HCT116 (cell line): Measurements from ENCODE around the gene C14orf132. TPM values are rescaled to one million over a fixed set of nuclear protein-coding genes. Genes with fewer than 3 reads are reported as not detected.

Experiments used
- ATAC-seq: fragments of 200-7000 bp; cut with Tn5 transposase; 2 replicates; pipeline ENCODE4 v1.9.1; 2020; ENCODE audit warnings: mild to moderate bottlenecking, moderate library complexity
- BruUV-seq: library from RNA; stranded (reverse); fragments of 400-500 nt; replicated peaks from 2 replicates; lab custom pipeline; 2021; lab: Mats Ljungman, UMichigan
- CTCF ChIA-PET: fragments of 300-600 bp; sonication (Branson Sonifier 250); formaldehyde crosslinking; loops from one replicate; lab custom pipeline; 2021; ENCODE audit warnings: antibody characterized with exemption; lab: Charles Lee
- POLR2A ChIA-PET: fragments of 300-600, 350-600 bp; sonication (Branson Sonifier 250); formaldehyde crosslinking; loops from one replicate; lab custom pipeline; 2021; ENCODE audit warnings: antibody characterized with exemption; lab: Charles Lee
- RAD21 ChIA-PET, 2 experiments: fragments of 300-600 bp; sonication (Branson Sonifier 250); formaldehyde crosslinking; loops; one replicate each; lab custom pipeline; 2023; ENCODE audit warnings: low total read pairs in 2 of 2; ENCODE audit not compliant: uncharacterized antibody in 2 of 2, unreplicated experiment in 2 of 2, low non-redundant PET in 1 of 2; lab: Charles Lee
- DNase-seq: peaks from one replicate; pipeline ENCODE4 v3.0.0-alpha.2; 2010; ENCODE audit warnings: low read depth, low spot score
- H2AFZ ChIP-seq: fragments of 200-600 bp; shearing (Covaris generic), sonication (generic); 2 replicates; pipeline ENCODE4 v1.6.1; 2017; ENCODE audit warnings: low read depth, mixed run types, mixed read lengths, antibody characterized with exemption, low read length; ENCODE audit not compliant: poor library complexity, severe bottlenecking
- H3K27ac ChIP-seq: 2 replicates; pipeline ENCODE4 v1.5.1; 2012; ENCODE audit warnings: low read depth, low read length
- H3K27me3 ChIP-seq: fragments of 200-600 bp; sonication (generic); 2 replicates; pipeline ENCODE4 v1.6.1; 2016; ENCODE audit warnings: mixed run types, low read length, mixed read lengths; ENCODE audit not compliant: insufficient read depth
- H3K36me3 ChIP-seq, 2 experiments: fragments of 200-500 bp in 1 of 2; fragments of 200-600 bp in 1 of 2; sonication (Bioruptor generic) in 1 of 2; sonication (generic) in 1 of 2; 2 replicates each; pipeline versions ENCODE4 v1.5.1 to v1.6.1; 2014 to 2016; ENCODE audit warnings: low read length in 2 of 2, inconsistent platforms in 1 of 2, mixed read lengths in 1 of 2, mixed run types in 1 of 2; ENCODE audit not compliant: insufficient read depth in 2 of 2, control insufficient read depth in 1 of 2
- H3K4me1 ChIP-seq, 2 experiments: fragments of 200-600 bp in 1 of 2; sonication (generic) in 1 of 2; 2 replicates each; pipeline versions ENCODE4 v1.5.1 to v1.6.1; 2012 to 2017; ENCODE audit warnings: low read length in 2 of 2, inconsistent platforms in 1 of 2, mild to moderate bottlenecking in 1 of 2, mixed read lengths in 1 of 2, mixed run types in 1 of 2, moderate library complexity in 1 of 2; ENCODE audit not compliant: insufficient read depth in 2 of 2, control insufficient read depth in 1 of 2
- H3K4me2 ChIP-seq: fragments of 200-600 bp; sonication (generic); 2 replicates; pipeline ENCODE4 v1.6.1; 2017; ENCODE audit warnings: mixed run types, low read length, mixed read lengths
- H3K4me3 ChIP-seq, 2 experiments: fragments of 200-600 bp in 1 of 2; sonication (generic) in 1 of 2; replicated peaks in 1 of 2; 2 replicates each; pipeline ENCODE4 v1.5.1; 2011 to 2016; ENCODE audit warnings: low read length in 2 of 2, control low read depth in 1 of 2, low read depth in 1 of 2, mild to moderate bottlenecking in 1 of 2, mixed read lengths in 1 of 2, mixed run types in 1 of 2
- H3K79me2 ChIP-seq: fragments of 200-600 bp; sonication (generic); 2 replicates; pipeline ENCODE4 v1.6.1; 2017; ENCODE audit warnings: mild to moderate bottlenecking, mixed run types, low read length, moderate library complexity, mixed read lengths; ENCODE audit not compliant: insufficient read depth
- H3K9ac ChIP-seq: fragments of 200-600 bp; sonication (generic); 2 replicates; pipeline ENCODE4 v1.6.1; 2016; ENCODE audit warnings: low read length, mixed read lengths
- H3K9me2 ChIP-seq: fragments of 200-600 bp; sonication (generic), shearing (Covaris generic); 2 replicates; pipeline ENCODE4 v1.6.1; 2017; ENCODE audit warnings: mixed run types, mild to moderate bottlenecking, moderate library complexity; ENCODE audit not compliant: insufficient read depth
- H3K9me3 ChIP-seq, 2 experiments: fragments of 200-500 bp in 1 of 2; fragments of 200-600 bp in 1 of 2; sonication (Bioruptor generic) in 1 of 2; sonication (generic) in 1 of 2; 2 replicates each; pipeline ENCODE4 v1.6.1; 2014 to 2017; ENCODE audit warnings: low read length in 2 of 2, mixed read lengths in 2 of 2, inconsistent platforms in 1 of 2, low read depth in 1 of 2, mild to moderate bottlenecking in 1 of 2, mixed run types in 1 of 2, moderate library complexity in 1 of 2; ENCODE audit not compliant: control insufficient read depth in 1 of 2, insufficient read depth in 1 of 2
- H4K20me1 ChIP-seq: fragments of 200-600 bp; sonication (generic), shearing (Covaris generic); 2 replicates; pipeline ENCODE4 v1.6.1; 2017; ENCODE audit warnings: mixed run types, mild to moderate bottlenecking, moderate library complexity; ENCODE audit not compliant: insufficient read depth
- CBX3 ChIP-seq: IDR thresholded peaks from 2 replicates; pipeline ENCODE4 v1.6.1; 2012; ENCODE audit warnings: low read depth
- EZH2 ChIP-seq: fragments of 200-600 bp; sonication (generic); IDR thresholded peaks from 2 replicates; pipeline ENCODE4 v1.6.1; 2017; ENCODE audit warnings: antibody characterized with exemption, mixed run types
- EZH2phosphoT487 ChIP-seq: fragments of 200-600 bp; IDR thresholded peaks from 2 replicates; pipeline ENCODE4 v1.6.1; 2018; ENCODE audit warnings: antibody characterized with exemption, borderline replicate concordance
- FOSL1 ChIP-seq: IDR thresholded peaks from 2 replicates; pipeline ENCODE4 v1.6.1; 2012; ENCODE audit warnings: low read depth
- JUND ChIP-seq: IDR thresholded peaks from 2 replicates; pipeline ENCODE4 v1.6.1; 2012
- POLR2AphosphoS5 ChIP-seq: IDR thresholded peaks from 2 replicates; pipeline ENCODE4 v1.6.1; 2011; ENCODE audit warnings: mild to moderate bottlenecking, low read depth, low read length, moderate library complexity
- RAD21 ChIP-seq: IDR thresholded peaks from 2 replicates; pipeline ENCODE4 v1.6.1; 2012; ENCODE audit warnings: low read depth, mild to moderate bottlenecking
- TCF7L2 ChIP-seq: IDR thresholded peaks from 2 replicates; pipeline ENCODE4 v1.7.0; 2011; ENCODE audit warnings: borderline replicate concordance, inconsistent platforms; ENCODE audit not compliant: insufficient read depth, insufficient read length; ENCODE audit errors: extremely low read depth
- ZFX ChIP-seq: fragments of 450-650 bp; IDR thresholded peaks from 2 replicates; pipeline ENCODE4 v1.6.1; 2017
- intact Hi-C: fragments of 100-400 bp; cut with micrococcal nuclease; formaldehyde crosslinking; loops from 2 replicates; pipeline ENCODE4 v1.10.0; 2022
- total RNA-seq: library from RNA; stranded (reverse); gene quantifications from one replicate; pipeline ENCODE4 v1.2.1, GENCODE V29; 2021; ENCODE audit not compliant: unreplicated experiment
- TF ChIP-seq, protein P1 (sequence below): IDR thresholded peaks from 2 replicates; pipeline ENCODE4 v1.6.1; 2012
- TF ChIP-seq, protein P2 (sequence below): IDR thresholded peaks from 2 replicates; pipeline ENCODE4 v1.6.1; 2011; ENCODE audit warnings: mild to moderate bottlenecking, low read length, moderate library complexity; ENCODE audit not compliant: insufficient replicate concordance; ENCODE audit errors: extremely low read depth
- TF ChIP-seq, protein P3 (sequence below): IDR thresholded peaks from 2 replicates; pipeline ENCODE4 v1.6.1; 2012

The C14orf132 gene
- total RNA-seq, 1 experiment from 2014 or later: 3.4 TPM

DNA sequence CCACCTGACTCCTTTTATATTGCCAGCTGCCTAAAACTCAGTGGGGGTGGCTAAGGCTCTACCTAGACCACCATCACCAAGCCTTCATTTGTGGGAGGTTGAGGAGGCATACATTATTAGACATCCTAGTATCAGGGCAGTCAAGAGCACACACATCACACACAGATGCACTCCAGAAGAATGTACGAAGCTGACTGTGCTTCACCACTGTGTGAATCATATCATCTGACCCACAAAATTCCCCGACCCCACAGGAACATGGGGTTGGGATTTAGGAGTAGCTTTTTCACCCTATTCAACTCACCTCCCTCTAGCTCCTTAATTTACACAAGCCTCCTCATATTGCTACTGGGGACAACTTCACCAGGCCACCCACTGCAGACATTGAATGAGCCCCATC lies 100.7 kb downstream of the C14orf132 start:
- Histone ChIP-seq H3K27me3 (0 out of 2 replicates have a peak, but pooled peaks cover 3% of the 10 kb centered on the region), H3K9me3 (0 out of 4 replicates have a peak, but pooled peaks cover 0 to 3% of the 10 kb centered on the region in 2 experiments), H3K79me2 (no peaks in the 10 kb centered on the region), H3K36me3 (no peaks in the 10 kb centered on the region), H4K20me1 (no peaks in the 10 kb centered on the region), H2AFZ (no peak overlapping the region), H3K9ac (no peak overlapping the region), H3K4me1 (peaks cover 0 to 3% of the 10 kb centered on the region in 2 experiments; a peak in 1 of 4 replicates), H3K4me3 (no peak overlapping the region), H3K4me2 (no peak overlapping the region), H3K27ac (no peak overlapping the region), H3K9me2 (no peaks in the 10 kb centered on the region)
- intact Hi-C loops: no loop called here
- DNase-seq (no peak), ATAC-seq (no peak)
- ChIA-PET RAD21 (no interaction called here), POLR2A (no interaction called here), CTCF (no interaction called here)
- no TSS peak for BruUV-seq
- TF ChIP-seq, protein P1, sequence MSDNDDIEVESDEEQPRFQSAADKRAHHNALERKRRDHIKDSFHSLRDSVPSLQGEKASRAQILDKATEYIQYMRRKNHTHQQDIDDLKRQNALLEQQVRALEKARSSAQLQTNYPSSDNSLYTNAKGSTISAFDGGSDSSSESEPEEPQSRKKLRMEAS: no peak
- TF ChIP-seq EZH2phosphoT487 (no peak), POLR2AphosphoS5 (no peak), ZFX (no peak), TCF7L2 (no peak), EZH2 (no peak), CBX3 (no peak), FOSL1 (no peak), JUND (no peak), RAD21 (no peak)
- TF ChIP-seq, protein P2, sequence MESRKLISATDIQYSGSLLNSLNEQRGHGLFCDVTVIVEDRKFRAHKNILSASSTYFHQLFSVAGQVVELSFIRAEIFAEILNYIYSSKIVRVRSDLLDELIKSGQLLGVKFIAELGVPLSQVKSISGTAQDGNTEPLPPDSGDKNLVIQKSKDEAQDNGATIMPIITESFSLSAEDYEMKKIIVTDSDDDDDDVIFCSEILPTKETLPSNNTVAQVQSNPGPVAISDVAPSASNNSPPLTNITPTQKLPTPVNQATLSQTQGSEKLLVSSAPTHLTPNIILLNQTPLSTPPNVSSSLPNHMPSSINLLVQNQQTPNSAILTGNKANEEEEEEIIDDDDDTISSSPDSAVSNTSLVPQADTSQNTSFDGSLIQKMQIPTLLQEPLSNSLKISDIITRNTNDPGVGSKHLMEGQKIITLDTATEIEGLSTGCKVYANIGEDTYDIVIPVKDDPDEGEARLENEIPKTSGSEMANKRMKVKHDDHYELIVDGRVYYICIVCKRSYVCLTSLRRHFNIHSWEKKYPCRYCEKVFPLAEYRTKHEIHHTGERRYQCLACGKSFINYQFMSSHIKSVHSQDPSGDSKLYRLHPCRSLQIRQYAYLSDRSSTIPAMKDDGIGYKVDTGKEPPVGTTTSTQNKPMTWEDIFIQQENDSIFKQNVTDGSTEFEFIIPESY: no peak
- TF ChIP-seq, protein P3, sequence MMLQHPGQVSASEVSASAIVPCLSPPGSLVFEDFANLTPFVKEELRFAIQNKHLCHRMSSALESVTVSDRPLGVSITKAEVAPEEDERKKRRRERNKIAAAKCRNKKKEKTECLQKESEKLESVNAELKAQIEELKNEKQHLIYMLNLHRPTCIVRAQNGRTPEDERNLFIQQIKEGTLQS: no peak
